B cell (primary cell): Measurements from ENCODE around the gene LYRM9. TPM values are rescaled to one million over a fixed set of nuclear protein-coding genes. Genes with fewer than 3 reads are reported as not detected.

Source experiments
- ATAC-seq: fragments of 200-7000 bp; cut with Tn5 transposase; one replicate; pipeline ENCODE4 v1.10.0; 2021; ENCODE audit warnings: low read depth, mild to moderate bottlenecking, moderate number of reproducible peaks, moderate library complexity
- CTCF ChIA-PET: fragments of 350-600 bp; sonication (Branson Sonifier 250); formaldehyde crosslinking; loops from one replicate; lab custom pipeline; 2021; ENCODE audit warnings: antibody characterized with exemption, inconsistent platforms; lab: Charles Lee
- POLR2A ChIA-PET: fragments of 350-600 bp; sonication (Branson Sonifier 250); formaldehyde crosslinking; loops from one replicate; lab custom pipeline; 2021; ENCODE audit warnings: antibody characterized with exemption; lab: Charles Lee
- DNase-seq: peaks from one replicate; pipeline ENCODE4 v3.0.0; 2013
- H2AFZ ChIP-seq: 2 replicates; pipeline ENCODE4 v1.6.1; 2012; ENCODE audit warnings: mild to moderate bottlenecking, low read depth, low read length; ENCODE audit not compliant: insufficient read depth, poor library complexity, severe bottlenecking
- H3K27ac ChIP-seq, 2 donors: 1 replicate in 1 of 2; 2 replicates in 1 of 2; pipeline ENCODE4 v1.5.1; 2012 to 2013; ENCODE audit warnings: low read length in 2 of 2, mild to moderate bottlenecking in 2 of 2, moderate library complexity in 1 of 2
- H3K27me3 ChIP-seq, 4 experiments: fragments of 200-600 bp in 1 of 4; sonication (generic) in 1 of 4; replicated peaks in 1 of 4; 1 replicate in 2 of 4; 2 replicates in 2 of 4; pipeline versions ENCODE4 v1.6.1 to v1.7.0; 2013 to 2016; ENCODE audit warnings: low read length in 3 of 4, mild to moderate bottlenecking in 2 of 4, mixed read lengths in 1 of 4, moderate library complexity in 1 of 4; ENCODE audit not compliant: insufficient read depth in 4 of 4, control insufficient read depth in 3 of 4; ENCODE audit errors: control extremely low read depth in 1 of 4
- H3K36me3 ChIP-seq, 2 experiments: replicated peaks in 1 of 2; 1 replicate in 1 of 2; 2 replicates in 1 of 2; pipeline versions ENCODE4 v1.6.1 to v1.7.1; 2013; ENCODE audit warnings: low read length in 1 of 2; ENCODE audit not compliant: insufficient read depth in 2 of 2, control insufficient read depth in 1 of 2; ENCODE audit errors: control extremely low read depth in 1 of 2, extremely low read depth in 1 of 2
- H3K4me1 ChIP-seq, 2 donors: fragments of 200-600 bp in 1 of 2; sonication (generic) in 1 of 2; 1 replicate in 1 of 2; 2 replicates in 1 of 2; pipeline versions ENCODE4 v1.5.1 to v1.6.1; 2013 to 2017; ENCODE audit warnings: low read length in 2 of 2; ENCODE audit not compliant: control insufficient read depth in 2 of 2, insufficient read depth in 2 of 2
- H3K4me2 ChIP-seq: replicated peaks from 2 replicates; pipeline ENCODE3; 2012; ENCODE audit warnings: mild to moderate bottlenecking, low read depth, low read length; ENCODE audit not compliant: poor library complexity, severe bottlenecking
- H3K4me3 ChIP-seq, 5 experiments: fragments of 200-600 bp in 1 of 5; sonication (generic) in 1 of 5; 1 replicate in 3 of 5; 2 replicates in 2 of 5; pipeline versions ENCODE4 v1.5.1 to v1.7.0; 2011 to 2016; ENCODE audit warnings: low read length in 4 of 5, mild to moderate bottlenecking in 4 of 5, low read depth in 2 of 5, control low read depth in 1 of 5, moderate library complexity in 1 of 5; ENCODE audit not compliant: insufficient read depth in 1 of 5; ENCODE audit errors: control extremely low read depth in 1 of 5, extremely low read depth in 1 of 5
- H3K79me2 ChIP-seq: fragments of 200-600 bp; sonication (generic); one replicate; pipeline ENCODE4 v1.6.0; 2016; ENCODE audit warnings: low read length; ENCODE audit not compliant: control insufficient read depth, insufficient read depth
- H3K9ac ChIP-seq: fragments of 200-600 bp; sonication (generic); 2 replicates; pipeline ENCODE4 v1.6.1; 2017; ENCODE audit warnings: mild to moderate bottlenecking, low read length, moderate library complexity
- H3K9me3 ChIP-seq, 3 donors: one replicate each; pipeline versions ENCODE4 v1.6.1 to v1.7.1; 2013; ENCODE audit warnings: low read length in 2 of 3; ENCODE audit not compliant: control insufficient read depth in 2 of 3, insufficient read depth in 1 of 3; ENCODE audit errors: control extremely low read depth in 1 of 3
- H4K20me1 ChIP-seq: 2 replicates; pipeline ENCODE4 v1.6.0; 2012; ENCODE audit warnings: mild to moderate bottlenecking, low read length; ENCODE audit not compliant: insufficient read depth, control insufficient read depth, poor library complexity, severe bottlenecking
- H3K27ac Mint-ChIP-seq: one replicate; pipeline ENCODE4 v1.8.0; 2021; ENCODE audit warnings: mixed read lengths
- H3K27me3 Mint-ChIP-seq: one replicate; pipeline ENCODE4 v1.8.0; 2021; ENCODE audit warnings: mixed read lengths
- H3K4me1 Mint-ChIP-seq: one replicate; pipeline ENCODE4 v1.8.0; 2021; ENCODE audit warnings: mixed read lengths
- H3K4me3 Mint-ChIP-seq: one replicate; pipeline ENCODE4 v1.8.0; 2021; ENCODE audit warnings: mixed read lengths
- H3K9me3 Mint-ChIP-seq: one replicate; pipeline ENCODE4 v1.8.0; 2022; ENCODE audit warnings: mixed read lengths; ENCODE audit not compliant: insufficient read depth
- CTCF ChIP-seq: fragments of 200-600 bp; IDR thresholded peaks from one replicate; pipeline ENCODE4 v1.8.0; 2022; ENCODE audit warnings: antibody characterized with exemption, mild to moderate bottlenecking
- EZH2 ChIP-seq: IDR thresholded peaks from 2 replicates; pipeline ENCODE4 v1.6.1; 2012; ENCODE audit warnings: borderline replicate concordance, low read depth, mild to moderate bottlenecking, moderate library complexity, low read length; ENCODE audit not compliant: insufficient read depth, poor library complexity, severe bottlenecking
- WGBS: methylation state at CpG from one replicate; pipeline ENCODE4 v1.1.5; 2013; ENCODE audit warnings: missing lambda C conversion rate; ENCODE audit not compliant: insufficient coverage; 5-methylcytosine and 5-hydroxymethylcytosine counted together
- intact Hi-C: fragments of 100-400 bp; cut with micrococcal nuclease; formaldehyde crosslinking; loops from one replicate; pipeline ENCODE4 v1.10.0; 2022
- polyA plus RNA-seq: library from polyadenylated mRNA; depleted of rRNA; stranded (reverse); fragments of >200 nt; gene quantifications from 2 replicates; pipeline ENCODE4 v1.2.3, GENCODE V29; 2012
- total RNA-seq, 2 donors: library from RNA; stranded (reverse); fragments of 120-200 nt in 1 of 2; gene quantifications; 1 replicate in 1 of 2; 2 replicates in 1 of 2; pipeline versions ENCODE4 v1.2.3 to v1.2.4, GENCODE V29; 2013 to 2022

Gene LYRM9
- total and polyA plus RNA-seq, 2 donors (not counting 1 experiment from before 2014, with no cell fraction given) = 12.1 to 14.2 TPM

DNA sequence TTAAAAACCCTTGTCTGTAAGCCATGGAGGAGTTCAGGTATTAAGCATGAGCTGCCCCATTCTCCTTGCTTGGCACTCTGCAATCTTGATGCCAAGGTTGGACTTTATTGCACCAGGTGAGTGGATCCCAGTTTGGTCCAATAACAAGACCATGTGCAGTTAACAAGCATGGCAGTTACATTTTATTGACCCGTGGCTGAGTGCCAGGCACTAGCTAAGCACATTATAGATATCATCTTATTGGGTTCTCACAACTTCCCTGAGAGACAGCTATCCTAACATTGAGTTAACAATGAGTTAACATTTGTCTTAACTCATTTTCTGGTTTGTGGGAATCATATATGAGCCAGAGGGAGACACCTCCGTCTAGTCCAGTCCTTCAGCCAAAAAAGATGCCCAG lies 21.8 kb downstream of the LYRM9 start:
- Histone ChIP-seq H3K79me2 (no peaks in the 10 kb centered on the region), H3K4me1 (no peaks in the 10 kb centered on the region), H3K36me3 (peaks cover 0 to 6% of the 10 kb centered on the region in 2 experiments), H3K27me3 (no peaks in the 10 kb centered on the region), H3K9ac (no peak overlapping the region), H3K9me3 (no peaks in the 10 kb centered on the region), H4K20me1 (no peaks in the 10 kb centered on the region), H2AFZ (no peak overlapping the region), H3K27ac (no peak overlapping the region), H3K4me3 (no peak overlapping the region), H3K4me2 (no peak overlapping the region)
- intact Hi-C loops = no loop called here
- Mint-ChIP-seq H3K9me3 (no peaks in the 10 kb centered on the region), H3K4me1 (no peaks in the 10 kb centered on the region), H3K27me3 (no peaks in the 10 kb centered on the region), H3K4me3 (no peak overlapping the region), H3K27ac (no peak overlapping the region)
- 60% methylated on average over 1 of the region's 2 CpGs for WGBS
- ChIA-PET POLR2A (no interaction called here), CTCF (interaction anchor here (1.3 kb wide), 1 partner anchor 8 kb away, joined by 3 read pairs; no protein-coding TSS in a partner anchor)
- no peak for TF ChIP-seq CTCF
- TF ChIP-seq EZH2 = no peak
- no peak for DNase-seq
- no peak for ATAC-seq

DNA sequence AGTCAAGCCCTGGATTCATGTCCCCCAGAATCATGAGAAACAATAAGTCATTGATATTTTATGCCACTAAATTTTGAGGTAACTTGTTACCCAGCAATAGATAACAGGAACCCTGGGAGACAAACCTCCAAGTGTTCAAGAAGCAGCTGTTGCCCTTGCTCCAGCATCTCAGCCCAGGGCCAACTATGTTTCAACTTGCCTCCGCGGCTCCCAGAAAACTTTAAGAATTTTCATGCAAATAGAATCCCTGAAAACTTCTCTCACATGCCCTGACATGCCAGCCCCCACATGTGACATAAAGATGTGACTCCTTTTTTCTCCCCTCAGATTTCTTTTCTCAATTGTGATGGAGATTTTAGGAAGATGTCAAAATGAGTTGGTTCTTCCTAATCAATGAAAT lies 22.8 kb downstream of the LYRM9 start:
- CTCF ChIA-PET = interaction anchor here (1.3 kb wide), 1 partner anchor 9 kb away, joined by 3 read pairs; no protein-coding TSS in a partner anchor
- intact Hi-C loops = no loop called here
- POLR2A ChIA-PET = no interaction called here
- no peaks in the 10 kb centered on the region for H3K27me3 Mint-ChIP-seq
- DNase-seq (no peak), ATAC-seq (no peak)
- no peak for TF ChIP-seq CTCF
- no peak for TF ChIP-seq EZH2
- Histone ChIP-seq H3K27me3 (no peaks in the 10 kb centered on the region), H3K9ac (no peak overlapping the region), H2AFZ (no peak overlapping the region), H3K4me1 (no peaks in the 10 kb centered on the region), H3K36me3 (peaks cover 0 to 4% of the 10 kb centered on the region in 2 experiments), H3K27ac (no peak overlapping the region), H3K79me2 (no peaks in the 10 kb centered on the region), H3K9me3 (no peaks in the 10 kb centered on the region), H3K4me2 (no peak overlapping the region), H3K4me3 (no peak overlapping the region), H4K20me1 (no peaks in the 10 kb centered on the region)
- H3K9me3 Mint-ChIP-seq = no peaks in the 10 kb centered on the region
- no peaks in the 10 kb centered on the region for H3K4me1 Mint-ChIP-seq
- WGBS = 100% methylated on average over 2 of the region's 2 CpGs
- H3K4me3 Mint-ChIP-seq = no peak overlapping the region
- H3K27ac Mint-ChIP-seq = no peak overlapping the region
